ENCODE measurements around the gene MYT1.

DNA sequence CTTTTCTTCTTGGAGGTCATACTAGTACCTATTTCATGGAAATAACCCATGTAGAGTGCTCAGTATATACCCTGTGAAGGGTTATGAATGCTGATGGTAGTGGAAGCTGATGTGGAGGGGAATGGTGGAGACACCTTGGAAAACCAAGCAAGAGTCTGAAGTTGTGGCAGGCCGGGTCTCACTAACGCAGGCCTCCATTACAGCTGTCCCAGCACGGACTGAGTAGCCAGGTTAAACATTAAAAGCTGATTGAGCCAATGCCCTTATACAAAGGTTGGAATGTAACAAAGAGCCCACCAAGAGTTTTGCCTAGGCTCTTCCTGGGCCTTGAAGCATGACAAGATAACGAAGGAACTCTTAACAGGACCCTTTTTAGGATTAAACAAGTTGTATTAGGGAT lies 89.2 kb downstream of the MYT1 start:
- TF ChIP-seq, protein P1, sequence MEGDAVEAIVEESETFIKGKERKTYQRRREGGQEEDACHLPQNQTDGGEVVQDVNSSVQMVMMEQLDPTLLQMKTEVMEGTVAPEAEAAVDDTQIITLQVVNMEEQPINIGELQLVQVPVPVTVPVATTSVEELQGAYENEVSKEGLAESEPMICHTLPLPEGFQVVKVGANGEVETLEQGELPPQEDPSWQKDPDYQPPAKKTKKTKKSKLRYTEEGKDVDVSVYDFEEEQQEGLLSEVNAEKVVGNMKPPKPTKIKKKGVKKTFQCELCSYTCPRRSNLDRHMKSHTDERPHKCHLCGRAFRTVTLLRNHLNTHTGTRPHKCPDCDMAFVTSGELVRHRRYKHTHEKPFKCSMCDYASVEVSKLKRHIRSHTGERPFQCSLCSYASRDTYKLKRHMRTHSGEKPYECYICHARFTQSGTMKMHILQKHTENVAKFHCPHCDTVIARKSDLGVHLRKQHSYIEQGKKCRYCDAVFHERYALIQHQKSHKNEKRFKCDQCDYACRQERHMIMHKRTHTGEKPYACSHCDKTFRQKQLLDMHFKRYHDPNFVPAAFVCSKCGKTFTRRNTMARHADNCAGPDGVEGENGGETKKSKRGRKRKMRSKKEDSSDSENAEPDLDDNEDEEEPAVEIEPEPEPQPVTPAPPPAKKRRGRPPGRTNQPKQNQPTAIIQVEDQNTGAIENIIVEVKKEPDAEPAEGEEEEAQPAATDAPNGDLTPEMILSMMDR (conservative IDR thresholded peaks at IDR 0.05), result no peak
- TF ChIP-seq EZH2 (IDR thresholded peaks at IDR 0.05; ENCODE audit: low read depth), result no peak

Measured in PC-9 (cell line).